Activated T-cell treated with anti-CD3 and anti-CD28 coated beads, Interleukin-2, amount 50 U/mL, for 1 hour (primary cell): Measurements from ENCODE around the gene NOS1AP.
"Not testable (repeated sequence)": the region's sequence is repeated elsewhere in the genome, so short reads cannot be mapped to it uniquely, and the experiment has no call there.

Experiments used
- DNase-seq: peaks from one replicate; pipeline ENCODE4 v3.0.0-alpha.2; 2020

Gene NOS1AP

DNA sequence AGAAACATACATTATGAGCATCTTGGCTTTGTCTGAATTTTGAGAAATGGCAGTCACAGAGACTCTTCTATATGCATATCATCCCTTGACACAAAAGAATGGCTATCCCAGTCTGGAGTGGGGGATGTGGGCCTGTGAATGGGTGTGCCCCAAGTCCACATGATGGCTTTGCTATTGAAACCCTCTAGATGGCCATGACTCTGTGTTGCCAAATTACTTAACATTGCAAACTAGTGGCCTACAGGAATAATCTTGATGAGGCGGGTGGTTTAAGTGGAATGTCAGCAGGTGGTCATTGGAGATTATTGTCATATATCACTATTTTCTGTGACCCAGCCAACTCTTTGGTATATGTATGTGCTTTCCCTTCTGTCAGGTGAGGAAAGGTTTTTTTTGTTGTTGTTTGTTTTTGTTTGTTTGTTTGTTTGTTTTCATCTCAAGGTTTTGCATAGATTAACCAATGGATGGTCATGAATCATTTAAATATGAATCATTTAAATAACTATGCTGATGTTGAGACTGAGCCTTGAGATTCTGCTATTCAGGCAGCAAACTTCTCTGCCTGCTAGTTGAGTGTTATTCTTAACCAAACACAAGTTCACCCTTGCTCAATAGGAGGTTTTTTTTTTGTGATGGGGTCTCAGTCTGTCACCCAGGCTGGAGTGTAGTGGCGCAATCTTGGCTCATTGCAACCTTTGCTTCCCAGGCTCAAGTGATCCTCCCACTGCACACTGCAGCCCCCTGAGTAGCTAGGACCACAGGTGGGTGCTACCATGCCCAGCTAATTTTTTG lies 103.0 kb downstream of the NOS1AP start:
- DNase-seq: no peak

GRCh38 chr1:162173607-162174006 lies 104.1 kb downstream of the NOS1AP start:
- DNase-seq: not testable (repeated sequence)

DNA sequence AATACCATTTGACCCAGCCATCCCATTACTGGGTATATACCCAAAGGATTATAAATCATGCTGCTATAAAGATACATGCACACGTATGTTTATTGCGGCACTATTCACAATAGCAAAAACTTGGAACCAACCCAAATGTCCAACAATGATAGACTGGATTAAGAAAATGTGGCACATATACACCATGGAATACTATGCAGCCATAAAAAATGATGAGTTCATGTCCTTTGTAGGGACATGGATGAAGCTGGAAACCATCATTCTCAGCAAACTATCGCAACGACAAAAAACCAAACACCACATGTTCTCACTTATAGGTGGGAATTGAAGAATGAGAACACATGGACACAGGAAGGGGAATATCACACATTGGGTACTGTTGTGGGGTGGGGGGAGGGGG lies 104.5 kb downstream of the NOS1AP start:
- DNase-seq: not testable (repeated sequence)

DNA sequence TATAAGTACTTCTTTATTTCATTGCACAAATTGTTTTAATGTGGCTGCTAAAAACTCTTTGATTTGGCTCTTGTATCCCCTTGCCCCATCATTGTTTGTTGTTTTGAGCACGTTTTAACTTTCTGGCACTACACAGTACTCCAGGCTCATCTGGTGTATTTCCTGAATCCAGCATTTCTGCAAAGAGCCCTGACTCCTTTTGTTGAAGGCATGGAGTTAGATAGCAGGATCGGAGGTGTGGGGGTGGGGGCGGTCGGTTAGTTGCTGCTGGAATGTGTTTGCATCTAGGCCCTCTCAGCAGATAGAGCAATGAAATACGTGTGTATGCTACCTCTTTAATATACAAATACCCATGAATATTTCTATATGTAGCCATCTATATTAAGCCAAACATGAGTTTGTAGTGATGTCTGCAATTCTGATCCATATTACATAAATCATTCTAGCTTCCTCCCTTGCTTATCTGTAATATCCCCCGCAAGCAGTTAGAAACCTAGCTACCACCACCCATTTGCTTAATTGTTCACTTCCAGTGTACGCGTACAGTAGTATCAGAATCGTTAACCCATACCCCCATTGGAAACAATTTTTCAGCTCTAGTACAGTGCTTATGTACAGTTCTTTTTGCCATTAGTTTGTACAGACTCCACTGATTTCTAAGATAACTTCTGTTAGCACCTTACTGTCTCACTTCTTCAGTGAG lies 106.0 kb downstream of the NOS1AP start:
- DNase-seq: no peak

DNA sequence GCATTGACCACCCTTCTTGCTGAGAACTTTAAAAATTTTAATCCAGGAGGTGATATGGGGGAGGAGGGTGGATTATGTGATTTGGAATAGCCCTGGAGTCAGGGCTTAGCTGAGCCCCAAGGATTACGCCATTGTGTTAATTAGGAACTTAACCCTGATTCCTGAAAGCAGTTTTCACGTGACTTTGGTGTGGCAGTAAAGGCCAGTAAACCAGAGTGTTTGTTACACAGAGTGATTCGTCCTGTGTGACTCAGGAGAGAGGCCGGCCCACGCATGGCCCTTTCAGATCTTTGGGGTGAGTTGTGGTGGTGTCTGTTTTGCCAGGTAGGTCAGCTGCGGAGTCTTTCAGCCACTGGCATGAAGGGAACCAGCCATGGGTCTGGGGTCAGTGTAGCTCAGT lies 107.6 kb downstream of the NOS1AP start:
- DNase-seq: no peak

DNA sequence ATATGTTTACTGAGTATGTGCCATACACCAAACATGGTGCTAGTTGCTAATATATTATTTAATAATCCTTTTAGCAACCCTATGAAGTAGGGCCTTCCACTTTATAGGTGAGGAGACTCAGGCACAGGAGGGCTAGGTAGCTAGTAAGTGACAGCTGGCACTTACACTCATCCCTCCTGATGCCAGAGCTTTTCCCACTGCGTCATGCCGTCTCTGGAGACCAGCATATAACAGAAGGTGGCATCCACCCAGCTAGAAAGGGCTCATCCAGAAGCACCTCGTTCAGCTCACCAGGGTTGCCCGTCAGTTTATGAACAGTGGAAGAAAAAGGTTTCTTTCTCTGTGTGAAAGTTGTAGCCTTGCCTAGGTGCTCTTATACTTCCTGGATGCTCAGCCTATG lies 108.9 kb downstream of the NOS1AP start:
- DNase-seq: no peak

- DNase-seq: no peak
Measured at GRCh38 chr1:162179121-162179520, 109.6 kb downstream of the NOS1AP start.

DNA sequence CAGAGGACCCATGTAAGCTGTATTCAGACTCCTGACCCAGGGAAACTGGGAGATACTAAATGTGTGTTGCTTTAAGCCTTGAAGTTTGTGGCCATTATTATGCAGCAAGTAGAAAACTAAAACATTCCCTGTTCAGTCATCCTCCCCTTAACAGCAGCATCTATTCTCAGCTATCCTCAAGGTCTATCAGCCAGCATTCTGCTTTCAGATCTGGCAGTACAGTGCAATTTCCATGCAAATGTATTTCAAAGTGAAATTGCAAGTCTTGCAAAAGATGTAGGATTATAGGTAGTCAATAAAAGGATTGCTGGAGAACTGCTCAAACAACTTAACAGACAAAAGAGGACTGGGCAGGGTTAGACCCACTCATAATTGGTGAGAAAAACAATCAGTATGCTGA lies 111.3 kb downstream of the NOS1AP start:
- DNase-seq: no peak

DNA sequence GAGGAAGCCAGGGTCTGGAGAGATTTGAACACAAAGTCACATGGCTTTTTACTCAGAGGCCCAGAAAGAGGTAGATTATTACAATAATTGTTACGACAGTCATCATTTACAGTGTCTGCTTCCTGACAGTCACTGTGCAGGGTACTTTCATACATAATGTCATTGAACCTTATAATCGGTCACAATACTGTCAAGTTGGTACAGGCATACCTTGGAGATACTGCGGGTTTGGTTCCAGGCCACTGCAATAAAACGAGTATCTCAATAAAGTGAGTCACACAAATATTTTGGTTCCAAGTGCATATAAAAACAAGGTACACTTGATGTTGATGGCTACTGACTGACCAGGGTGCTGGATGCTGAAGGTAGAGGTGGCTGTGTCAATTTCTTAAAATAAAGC lies 112.6 kb downstream of the NOS1AP start:
- no peak for DNase-seq

- DNase-seq: no peak
Measured at GRCh38 chr1:162185314-162186025, 116.0 kb downstream of the NOS1AP start.

DNA sequence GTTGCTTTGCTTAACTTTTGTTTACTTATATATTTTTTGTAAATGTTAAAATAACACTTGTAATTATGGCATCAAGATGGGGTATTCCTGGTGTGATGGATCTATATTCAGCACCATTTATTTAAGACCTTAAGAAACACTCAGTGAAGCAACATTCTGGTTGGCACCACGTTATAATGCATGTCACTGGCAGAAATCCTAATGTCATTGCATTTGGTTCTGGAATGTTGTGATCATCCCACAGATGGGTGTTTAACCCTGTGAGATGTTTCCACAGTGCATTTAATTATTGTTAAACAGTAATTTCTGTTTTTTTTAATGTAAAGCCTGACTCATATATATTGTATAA lies 116.5 kb downstream of the NOS1AP start:
- no peak for DNase-seq

GRCh38 chr1:162186406-162186805 lies 116.9 kb downstream of the NOS1AP start:
- no peak for DNase-seq

GRCh38 chr1:162187687-162188276 lies 118.3 kb downstream of the NOS1AP start:
- no peak for DNase-seq

- DNase-seq: no peak
Measured at GRCh38 chr1:162189345-162189744, 119.9 kb downstream of the NOS1AP start.

DNA sequence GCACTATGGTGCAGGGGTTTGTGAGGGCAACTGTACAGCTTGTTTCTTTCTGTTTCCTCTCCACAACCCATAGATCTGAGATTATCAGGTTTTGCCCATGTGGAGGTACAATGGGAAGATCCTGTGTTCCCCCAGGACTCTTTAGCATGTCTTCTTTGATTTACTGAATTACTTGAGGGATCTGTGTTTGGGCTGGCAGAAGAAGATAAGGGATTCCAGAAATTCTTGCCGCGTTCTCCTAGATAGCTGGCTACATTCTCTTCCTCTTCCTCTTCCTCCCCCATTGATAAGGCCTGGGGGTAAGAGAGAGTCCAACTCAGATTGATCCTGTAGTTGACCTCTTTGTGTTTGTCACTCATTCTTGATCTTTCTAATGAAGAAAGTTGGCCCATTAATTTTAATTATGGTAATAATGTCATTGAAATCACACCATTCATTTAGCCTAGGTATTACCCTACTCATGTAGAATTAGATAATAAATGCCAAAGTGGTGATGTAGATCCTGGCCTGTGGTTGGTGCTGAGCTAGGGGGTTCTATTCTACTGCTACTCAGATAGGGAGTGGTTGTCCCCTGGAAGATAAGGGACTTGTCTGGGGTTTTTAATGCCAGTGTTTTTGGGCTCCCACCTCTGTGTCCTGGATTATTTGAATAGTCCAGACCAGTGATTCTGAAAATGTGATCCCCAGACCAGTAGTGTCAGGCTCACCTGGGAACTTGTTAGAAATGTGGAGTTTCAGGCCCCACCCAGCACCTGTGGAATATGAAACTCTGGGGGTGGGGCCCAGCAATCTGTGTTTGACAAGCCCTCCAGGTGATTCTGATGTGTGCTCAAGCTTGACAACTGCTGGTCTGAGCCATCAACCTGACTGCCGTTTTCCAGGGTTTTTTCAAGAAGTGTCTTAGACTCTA lies 122.2 kb downstream of the NOS1AP start:
- DNase-seq: no peak

DNA sequence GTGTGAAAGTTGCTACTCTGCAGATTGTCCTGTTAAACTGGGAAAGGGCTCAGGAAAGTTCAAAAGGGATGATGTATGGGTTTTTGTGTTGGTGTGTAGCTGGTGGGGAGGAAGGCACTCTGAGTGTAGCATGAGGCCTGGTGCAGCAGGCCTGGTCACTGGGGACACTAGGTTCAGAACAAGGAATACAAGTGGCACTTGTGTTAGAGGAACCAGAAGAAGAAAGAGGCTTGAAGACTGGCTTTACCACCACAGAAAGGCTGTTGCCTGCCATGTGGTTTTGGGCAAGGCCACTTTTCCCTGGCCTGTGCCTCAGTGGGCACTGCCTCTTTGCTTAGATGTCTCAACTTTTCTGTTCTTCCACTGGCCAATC lies 122.8 kb downstream of the NOS1AP start:
- no peak for DNase-seq

GRCh38 chr1:162192763-162193162 lies 123.3 kb downstream of the NOS1AP start:
- DNase-seq: no peak

DNA sequence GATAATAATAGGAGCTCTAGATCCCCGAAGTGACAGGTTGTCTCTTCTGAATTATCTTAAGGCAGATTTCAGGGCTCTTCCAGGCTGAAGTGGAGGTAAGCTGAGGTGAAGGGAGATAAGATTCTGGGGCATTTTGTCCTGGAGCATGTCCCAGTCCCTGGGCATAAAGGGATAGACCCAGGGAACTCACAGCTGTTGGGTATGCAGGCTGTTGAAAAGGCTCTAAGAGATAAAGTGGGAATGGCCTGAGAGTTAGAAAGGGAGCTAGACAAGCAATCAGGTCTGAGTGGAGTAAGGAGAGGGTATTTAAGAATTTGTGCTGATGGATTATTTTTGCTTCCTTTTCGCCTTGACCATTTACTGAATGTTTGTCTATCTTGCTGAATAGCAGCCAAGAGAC lies 123.7 kb downstream of the NOS1AP start:
- no peak for DNase-seq

GRCh38 chr1:162193815-162194214 lies 124.3 kb downstream of the NOS1AP start:
- DNase-seq: no peak

GRCh38 chr1:162195567-162195966 lies 126.1 kb downstream of the NOS1AP start:
- DNase-seq: no peak

DNA sequence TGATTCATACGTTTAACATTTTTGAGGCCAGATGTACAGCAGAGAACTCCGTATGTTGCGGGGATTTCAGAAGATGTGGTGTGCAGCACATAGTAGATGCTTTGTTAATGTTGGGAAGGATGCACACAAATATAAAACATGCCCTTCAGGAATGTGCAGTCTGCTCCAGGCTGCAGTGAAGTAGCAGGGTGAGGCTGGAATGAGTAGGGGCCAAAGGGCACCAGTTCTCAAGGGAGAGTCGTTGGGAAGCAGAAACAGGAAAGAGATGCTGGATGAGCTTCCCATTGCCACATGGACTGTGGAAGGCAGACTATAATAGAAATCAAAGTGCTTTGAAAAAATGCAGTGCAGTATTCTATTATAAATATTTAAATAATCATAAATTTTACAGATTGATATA lies 126.9 kb downstream of the NOS1AP start:
- DNase-seq: no peak

- DNase-seq: no peak
Measured at GRCh38 chr1:162197041-162197531, 127.6 kb downstream of the NOS1AP start.
